ENCODE results near the gene SDHB.
A peak's percentile ranks its signal among the peaks of the same experiment; 100 is the strongest.

SDHB gene

DNA sequence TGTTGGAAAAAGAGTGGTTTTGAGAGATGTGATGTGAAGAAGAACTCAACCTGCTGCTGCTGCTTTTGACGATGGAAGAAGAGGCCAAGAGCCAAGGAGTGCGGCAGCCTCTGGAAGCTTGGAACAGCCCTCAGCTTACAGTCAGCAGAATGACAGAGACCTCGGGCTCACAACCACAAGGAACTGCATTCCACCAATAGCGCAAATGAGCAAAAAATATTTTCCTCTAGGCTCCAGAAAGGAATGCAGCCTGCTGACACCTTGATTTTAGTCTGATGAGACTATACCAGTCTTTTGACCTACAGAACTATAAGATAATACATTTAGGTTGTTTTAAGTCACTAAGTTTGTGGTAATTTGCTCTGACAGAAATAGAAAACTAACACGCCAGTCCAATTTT, 10.2 kb downstream of the SDHB start:
- DNase-seq = no peak

DNA sequence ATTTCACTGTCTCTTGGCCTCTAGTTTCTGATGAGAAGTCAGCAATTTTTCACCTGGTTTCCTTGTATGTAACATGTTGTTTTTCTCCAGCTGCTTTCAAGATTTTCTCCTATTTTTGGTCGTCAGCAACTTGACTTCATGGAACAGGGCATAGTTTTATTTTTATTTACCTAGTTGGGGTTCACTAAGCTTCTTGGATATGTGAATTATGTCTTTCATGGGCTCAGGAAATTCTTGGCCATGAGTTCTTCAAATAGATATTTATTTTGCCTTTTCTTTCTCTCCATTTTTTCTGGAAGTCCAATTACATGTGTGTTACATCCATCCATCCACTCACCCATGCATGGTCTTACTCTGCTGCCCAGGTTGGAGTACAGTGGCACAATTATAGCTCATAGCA, 13.7 kb downstream of the SDHB start:
- DNase-seq = no peak

DNA sequence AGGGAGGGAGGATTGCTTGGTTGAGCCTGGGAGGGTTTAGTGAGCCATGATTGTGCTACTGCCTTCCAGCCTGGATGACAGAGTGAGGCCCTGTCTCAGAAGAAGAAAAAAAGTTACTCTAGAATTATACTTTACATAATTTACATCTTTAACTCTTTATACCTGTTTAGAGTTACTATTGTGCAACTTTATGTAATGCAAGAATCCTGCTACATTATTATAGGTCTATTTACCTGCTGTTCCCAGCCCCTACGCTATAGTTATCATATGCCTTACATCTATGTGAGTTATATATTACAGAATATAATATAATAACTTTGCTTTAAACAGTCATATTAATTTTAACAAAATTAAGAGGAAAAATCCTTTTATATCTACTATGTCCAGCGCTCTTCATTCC, 14.3 kb downstream of the SDHB start:
- no peak for DNase-seq

DNA sequence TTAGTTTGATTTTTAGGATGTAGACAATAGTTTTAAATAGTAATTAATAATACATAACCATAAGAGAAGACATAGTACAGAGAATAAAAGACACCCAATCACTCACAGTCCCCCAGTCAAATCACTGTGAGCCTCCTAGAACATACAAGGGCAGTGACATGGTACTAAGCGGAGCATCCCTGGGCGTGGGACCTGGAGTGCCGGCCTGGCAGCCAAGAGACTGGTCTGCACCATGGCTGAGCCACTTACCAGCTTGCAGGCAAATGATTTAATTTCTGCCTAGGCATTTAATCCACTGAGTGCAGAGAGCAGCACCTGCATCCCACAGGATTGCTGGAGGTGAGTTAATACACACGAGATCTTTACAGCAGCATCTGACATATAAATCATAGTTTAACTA, 20.4 kb downstream of the SDHB start:
- DNase-seq = no peak

DNA sequence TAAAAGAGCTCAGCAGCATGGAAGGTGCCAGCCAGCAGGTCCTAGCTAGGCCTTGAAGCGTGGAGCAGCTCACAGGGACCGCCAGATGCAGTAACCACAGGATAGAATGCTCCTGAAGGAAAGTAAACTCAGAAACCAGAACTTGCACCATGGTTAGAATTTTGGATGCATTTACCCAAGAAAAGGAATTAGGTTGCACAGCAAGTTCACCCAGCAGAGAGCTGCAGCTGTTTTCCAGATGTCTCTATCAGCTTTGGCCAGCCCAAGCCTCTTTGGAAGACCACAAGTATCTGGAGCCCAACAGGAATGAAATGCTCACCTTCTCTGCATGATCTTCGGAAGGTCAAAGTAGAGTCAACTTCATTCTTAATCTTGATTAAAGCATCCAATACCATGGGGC, 21.1 kb downstream of the SDHB start:
- DNase-seq = no peak

DNA sequence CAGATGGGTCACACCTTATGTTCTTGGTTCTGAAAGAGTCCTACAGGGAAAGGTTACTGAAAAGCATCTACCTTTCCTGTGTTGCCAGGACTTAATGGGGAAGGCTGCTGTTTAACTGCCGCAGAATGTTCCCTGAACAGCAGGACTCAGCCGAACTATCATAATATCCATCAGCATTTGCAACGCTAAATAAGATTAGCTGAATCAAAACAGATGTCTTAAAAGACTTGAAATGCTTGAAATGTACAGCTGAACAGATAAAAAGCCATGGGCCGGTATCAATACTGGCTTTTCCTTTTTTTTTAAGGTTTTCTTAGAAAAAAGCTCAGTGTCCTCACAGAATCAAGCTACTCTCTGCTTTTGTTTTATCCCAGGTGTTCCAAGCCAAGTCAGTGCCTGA, 22.4 kb downstream of the SDHB start:
- no peak for DNase-seq

DNA sequence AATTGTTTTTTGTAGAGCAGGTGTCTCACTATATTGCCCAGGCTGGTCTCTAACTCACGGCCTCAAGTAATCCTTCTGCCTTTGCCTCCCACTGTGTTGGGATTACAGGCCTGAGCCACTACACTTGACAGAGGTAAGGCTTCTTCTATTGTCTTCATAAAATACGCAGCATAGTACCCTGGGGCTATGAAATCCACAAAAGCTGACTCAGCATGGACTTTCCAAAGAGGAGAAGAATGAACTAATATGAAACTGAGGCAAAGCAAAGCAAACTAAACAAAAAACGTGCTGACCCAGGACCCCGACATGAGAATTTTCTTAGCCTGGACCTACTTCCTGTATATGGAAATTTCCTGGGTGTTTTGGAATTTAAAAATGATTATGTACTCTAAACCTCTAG, 23.6 kb downstream of the SDHB start:
- DNase-seq = peak; percentile 47

DNA sequence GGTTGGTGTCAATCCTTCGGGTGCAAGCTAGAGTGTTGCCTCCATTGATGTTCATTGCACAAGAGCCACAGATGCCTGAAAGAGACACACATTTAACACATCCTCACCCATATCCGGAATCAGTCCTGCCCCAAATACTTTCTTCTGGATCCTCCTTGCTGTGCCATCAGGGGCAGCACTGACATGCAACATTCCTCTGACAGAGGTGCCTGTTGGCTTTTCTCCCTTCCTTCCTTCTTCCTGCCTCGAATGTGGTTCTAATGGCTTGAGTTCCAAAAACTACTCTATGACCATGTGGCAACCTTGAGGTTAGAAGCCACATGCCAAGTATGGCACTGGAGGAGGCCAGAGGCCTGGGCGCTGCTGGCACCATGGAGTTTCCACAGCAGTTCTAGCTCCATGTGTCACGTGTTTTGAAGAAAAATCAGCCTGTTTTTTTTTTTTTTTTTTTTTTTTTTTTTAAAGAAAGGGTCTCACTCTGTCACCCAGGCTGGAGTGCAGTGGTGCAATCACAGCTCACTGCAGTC, 25.1 kb downstream of the SDHB start:
- no peak for DNase-seq

DNA sequence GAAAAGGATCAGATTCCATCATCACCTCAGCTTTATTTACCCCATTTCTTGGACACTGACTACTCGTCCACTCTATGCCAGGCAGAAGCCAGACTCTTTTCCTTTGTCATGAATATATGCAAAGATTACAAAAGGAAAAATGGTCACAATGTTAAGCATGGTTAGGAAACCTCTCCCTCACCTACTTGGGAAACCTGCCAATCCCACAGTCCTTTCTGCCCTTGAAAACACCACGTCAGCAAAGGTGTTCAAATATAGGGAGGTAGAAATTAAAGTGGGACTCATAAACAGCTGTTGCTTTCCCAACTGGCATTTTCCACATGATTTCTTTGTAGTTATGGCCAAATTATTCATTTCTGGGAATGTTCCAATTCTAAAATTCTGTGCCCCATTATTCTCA, 25.9 kb downstream of the SDHB start:
- no peak for DNase-seq

DNA sequence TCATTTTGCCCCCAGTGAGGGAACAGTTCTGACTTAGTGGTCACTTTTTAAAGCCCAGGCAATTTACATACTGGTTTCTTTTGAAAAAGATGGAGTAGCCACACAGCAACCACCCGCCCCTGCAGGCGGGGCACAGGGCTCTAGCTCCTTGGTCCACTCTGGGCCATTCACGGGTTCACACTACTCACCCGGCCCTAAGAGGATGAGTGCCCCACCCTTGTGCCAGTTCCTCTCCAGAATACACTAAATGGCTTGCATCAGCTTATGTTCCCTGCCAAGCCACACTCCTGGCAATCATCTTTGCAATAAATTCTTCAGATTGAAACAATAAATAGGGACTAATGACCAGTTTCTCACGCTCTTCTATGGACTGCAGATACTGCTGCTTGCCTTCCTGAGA, 26.4 kb downstream of the SDHB start:
- DNase-seq = peak; percentile 53

DNA sequence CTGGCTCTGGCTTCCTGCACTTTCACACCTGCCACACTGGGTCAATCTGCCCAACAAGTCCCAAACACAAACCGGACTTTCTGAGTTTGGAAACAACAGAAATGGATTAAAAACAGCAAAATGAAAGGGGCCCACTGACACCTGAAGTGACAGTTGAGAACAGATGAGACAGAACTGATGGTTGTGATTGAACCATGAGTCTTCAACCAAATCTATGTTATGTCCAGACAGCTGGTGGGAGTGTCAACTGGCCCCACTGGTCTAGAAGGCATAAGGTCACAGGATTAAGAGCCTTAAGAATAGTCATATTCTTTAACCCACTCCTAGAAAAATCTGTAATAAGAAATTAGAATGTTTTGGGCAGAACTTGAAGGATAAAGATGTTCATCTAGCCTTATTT, 29.1 kb downstream of the SDHB start:
- no peak for DNase-seq

DNA sequence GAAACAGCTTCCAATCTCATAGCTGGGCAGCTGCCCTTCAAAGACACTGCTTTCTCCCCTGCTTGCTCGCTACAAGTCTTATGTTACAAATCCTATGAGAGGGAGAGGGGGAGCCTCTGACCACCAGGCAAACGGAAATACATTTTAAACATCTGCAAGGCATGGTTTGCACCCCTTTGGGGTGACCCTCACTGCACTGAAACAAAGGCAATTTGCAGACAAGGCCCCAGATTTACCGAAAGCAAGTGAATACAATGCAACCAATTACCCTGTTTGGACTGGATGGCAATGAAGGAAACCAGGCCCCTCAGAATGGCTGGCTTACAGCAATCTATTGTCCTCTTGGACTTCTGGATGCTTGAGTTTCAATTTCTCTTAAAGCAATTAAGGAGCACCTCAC, 30.3 kb downstream of the SDHB start:
- no peak for DNase-seq

DNA sequence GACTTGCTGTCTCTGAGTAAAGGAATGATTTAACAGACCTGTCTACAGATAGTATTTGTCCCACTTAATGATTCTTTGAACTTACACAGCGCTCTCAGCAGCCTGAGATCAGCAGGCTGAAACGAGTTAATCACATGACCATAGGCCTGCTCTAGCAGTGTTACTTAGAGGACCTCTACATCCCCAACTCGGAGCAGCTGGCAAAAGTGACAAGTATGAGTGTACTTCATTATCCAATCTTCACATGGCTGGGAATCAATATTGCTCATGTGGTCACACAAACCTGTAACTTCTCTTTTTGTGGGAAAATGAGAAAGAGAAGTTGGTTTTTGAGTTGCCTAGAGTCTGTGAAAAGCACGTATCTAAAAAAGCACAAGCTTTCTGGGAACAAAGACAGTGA, 30.7 kb downstream of the SDHB start:
- peak; percentile 77 for DNase-seq

DNA sequence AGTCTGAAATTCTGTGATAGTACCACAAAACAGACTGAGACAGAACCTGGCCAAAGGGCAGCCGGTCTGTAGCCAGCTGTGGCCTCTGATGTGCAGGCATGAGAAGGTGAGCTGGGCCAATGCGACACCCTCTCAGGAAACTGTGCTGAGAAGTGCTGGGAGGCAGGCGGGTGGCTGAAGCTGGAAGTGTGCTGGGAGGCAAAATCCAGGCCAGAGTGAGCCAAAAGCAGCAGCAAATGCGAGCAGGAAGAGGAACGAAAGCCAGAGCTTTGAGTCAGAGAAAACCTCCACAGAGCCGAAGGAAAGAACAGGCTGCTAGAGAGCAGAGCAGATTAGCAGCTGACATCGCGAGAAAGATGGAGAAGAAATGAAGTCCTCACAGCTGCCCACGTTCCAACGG, 31.9 kb downstream of the SDHB start:
- no peak for DNase-seq

DNA sequence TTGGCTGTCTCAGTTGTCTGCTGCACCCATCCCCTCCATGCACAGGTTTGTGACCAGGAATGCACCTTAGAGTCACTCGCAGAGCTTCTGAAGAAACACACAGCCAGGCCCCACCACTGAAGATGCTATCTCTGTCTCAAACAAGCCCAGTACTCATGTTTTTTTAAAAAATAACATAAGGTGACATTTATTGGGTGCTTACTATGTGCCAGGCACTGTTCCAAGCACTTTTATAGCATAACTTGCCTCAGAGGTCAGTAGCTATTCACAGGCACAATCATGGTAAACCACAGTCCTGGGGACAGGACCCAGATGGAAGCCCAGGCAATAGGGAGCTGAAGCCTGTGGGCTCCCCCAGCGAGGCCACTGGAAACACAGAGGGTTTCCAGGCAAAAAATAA, 33.3 kb downstream of the SDHB start:
- DNase-seq = no peak

DNA sequence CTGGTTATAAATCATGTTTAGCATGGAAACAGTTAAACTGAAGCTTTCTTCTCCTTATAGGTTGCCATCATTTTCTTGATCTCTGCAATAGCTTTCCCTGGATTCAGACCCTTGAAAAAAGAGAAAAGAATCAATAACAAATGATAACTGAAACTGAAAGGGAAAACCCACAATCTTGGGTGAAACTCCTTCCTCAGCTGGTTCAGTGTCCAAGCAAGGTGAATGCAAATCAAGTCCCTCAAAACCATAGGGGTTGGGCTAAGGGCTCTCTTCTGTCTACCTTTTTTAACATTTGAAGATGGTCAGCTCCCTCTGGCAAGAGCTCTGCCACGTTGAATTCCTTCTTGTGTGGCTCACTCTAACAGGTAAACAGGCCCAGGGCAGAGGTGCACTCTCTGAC, 35.0 kb downstream of the SDHB start:
- DNase-seq = no peak

DNA sequence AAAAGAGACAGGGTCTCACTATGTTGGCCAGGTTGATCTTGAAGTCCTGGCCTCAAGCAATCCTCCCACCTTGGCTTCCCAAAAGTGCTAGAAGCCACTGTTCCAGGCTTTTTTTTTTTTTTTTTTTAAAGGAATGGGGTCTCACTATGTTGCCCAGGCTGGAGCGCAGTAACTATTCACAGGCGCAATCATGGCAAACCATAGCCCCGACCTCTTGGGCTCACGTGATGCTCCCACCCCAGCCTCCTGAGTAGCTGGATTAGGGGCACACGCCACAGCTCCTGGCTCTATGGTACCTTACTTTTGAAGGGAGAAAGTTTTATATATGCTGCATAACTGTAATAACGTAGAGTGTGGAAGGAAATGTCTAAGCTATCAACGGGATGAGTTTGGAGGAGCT, 36.4 kb downstream of the SDHB start:
- no peak for DNase-seq

DNA sequence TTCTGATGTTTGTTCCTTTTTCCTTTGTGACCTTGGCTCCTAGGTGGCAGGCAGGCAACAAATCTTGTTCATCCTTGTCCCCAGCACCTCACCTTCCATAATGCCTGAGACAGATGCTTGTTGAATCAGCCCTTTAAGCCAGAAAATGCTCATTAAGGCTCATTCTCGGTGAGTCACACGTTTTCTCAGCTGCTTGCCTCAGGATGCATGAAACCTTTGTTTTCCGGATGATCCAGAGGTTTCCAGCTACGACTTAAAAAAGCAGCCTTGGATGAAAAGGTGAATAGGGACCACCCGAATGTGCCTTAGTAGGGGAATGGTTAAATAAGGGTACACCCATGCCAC, 37.5 kb downstream of the SDHB start:
- no peak for DNase-seq

DNA sequence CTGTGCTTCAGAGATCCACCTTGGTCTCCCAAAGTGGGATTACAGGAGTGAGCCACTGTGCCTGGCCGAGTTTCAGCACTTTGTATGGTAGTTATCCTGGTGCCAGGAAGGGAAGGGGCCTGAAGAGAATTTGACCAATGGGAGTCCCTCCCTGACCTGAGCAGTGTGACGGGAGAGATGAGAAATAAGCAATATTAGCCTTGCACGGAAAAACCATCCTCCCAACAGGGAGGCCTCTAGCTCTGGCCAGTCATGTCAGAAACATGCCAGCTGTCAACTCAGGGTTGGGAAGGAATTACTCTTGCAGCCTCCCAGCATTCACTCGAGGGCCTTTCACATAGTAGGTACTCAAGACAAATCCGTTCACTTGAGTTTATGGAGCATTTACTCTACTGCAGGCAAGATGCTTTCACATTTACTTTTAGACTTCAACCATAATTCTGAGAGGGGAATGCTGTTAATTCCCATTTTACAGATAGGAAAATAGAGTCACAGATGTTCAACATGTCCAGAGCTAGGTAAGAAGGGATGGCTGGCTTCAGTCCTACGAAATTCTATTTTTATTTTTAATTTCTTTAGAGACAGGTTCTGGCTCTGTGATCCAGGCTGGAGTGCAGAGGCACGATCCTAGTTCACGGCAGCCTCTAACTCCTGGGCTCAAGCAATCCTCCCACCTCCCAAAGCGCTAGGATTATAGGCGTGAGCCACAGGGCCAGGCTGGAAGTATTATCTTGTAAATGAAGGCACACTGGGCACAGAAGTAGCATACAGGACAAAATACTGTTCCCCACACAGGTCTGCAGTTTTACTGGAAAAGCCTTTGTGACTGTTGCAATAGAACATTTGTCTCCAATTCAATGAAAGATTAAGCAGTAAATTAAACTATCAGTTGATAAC, 38.9 kb downstream of the SDHB start:
- no peak for DNase-seq

DNA sequence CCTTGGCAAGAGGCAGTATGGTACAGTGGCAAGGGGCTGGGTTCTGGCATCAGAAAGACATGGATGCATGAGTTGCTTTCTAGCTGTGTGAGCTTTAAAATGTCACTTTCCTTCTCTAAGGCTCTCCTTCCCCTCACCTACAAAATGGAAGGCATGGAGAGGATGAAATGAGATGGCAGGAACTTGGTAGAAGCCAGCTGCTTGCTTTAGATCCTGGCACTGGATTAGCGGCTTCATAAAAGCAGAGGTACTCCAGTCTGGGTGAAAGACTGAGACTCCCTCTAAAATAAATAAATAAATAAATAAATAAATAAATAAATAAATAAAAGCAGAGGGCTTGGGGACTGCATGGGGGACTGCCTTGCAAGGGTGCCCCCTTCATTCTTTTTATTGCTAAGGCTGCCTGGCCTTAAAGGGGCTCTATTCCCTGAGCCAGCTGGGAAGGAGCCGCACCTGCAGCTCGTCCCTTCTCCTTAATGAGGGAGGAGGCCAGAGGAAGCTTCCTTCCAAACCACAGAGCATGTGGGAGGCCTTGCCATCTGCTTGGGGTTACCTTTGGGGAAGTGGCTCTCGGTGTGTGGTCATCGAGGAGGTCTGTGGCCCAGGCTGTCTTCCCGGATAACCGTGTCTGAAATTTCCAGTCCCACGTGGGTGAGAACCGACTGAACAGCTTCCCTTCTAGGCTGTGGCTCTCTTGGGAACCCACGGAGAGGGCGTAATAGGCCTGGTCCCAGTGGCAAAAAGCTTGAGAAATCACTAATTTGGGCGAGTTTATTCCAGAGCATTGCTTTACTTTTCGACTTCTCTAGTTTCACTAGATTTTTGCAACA, 40.1 kb downstream of the SDHB start:
- DNase-seq = peak; percentile 79

DNA sequence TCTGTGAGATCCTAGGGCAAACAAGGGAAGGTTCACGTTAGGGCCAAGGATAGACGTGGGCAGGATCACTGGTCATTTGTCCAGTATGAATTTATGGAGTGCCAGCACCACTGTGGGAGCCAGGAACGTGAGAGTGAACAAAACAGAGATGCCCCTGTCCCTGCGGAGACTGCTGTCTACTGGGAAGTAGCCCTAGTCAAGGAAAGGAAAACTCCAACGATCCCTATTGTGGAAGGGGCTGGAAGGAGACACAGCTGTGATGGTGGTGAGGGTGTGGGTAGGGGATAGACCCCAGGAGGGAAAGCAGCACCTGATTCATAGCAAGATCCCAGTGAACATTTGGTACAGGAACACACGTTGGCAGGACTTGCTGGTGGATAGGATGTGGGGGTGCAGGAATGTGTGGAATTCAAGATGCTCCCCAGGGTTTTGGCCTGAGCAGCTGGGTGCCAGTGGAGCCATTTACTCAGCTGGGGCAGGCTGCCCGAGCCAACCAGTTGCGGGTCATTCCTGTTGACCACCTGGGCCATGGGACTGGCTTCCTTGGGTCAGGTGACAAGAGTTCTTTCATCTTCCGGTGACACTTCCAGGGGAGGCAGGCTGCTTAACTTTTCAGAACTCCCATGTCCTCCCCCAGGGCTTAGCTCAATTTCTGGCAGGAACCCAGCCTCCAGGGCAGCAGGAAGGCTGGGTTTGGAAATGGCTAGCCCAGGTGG, 40.9 kb downstream of the SDHB start:
- DNase-seq = no peak

DNA sequence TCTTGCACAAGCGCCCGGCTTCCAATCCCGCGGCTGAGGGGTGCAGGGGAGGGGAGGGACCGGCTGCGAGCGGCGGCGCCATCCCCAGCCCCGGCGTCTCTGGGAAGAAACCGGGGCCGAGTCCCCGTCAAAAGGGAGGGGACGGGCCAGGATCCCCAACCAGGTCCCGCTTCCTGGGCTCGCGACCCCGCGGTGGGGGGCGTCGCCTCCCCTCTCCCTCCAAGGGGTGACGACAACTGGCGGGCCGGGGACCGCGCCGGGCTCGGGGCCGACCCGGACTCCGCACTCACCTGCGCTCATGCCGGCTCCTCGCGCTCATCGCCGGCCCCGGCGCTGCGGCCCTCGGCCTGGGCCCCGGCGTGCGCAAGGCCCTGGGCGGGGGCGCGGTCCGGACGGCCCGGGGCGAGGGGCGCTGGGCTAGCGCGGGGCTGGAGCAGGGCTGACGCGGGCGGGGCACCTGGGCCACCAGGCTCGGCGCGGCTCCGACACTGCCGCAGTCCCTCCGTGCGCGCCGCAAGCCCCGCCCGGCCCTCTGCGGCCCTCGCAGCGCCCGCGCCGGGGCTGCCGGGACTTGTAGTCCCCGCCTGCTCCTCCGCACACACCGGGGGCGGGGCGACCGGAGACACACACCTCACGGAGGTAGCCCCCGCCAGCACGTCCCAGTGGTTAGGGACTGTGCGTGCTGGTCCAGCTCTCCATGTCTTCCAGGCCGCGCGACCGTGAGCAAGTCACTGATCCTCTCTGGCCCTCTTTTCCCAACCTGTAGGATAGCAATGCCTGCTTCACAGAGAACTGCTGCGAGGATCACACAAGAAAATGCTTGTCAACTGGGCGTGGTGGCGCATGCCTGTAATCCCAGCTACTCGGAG, 42.2 kb downstream of the SDHB start, which contains the start of gene ATP13A2:
TSS of gene ATP13A2 (minus strand) at position 490 of the 869 bp plus-strand sequence. CDS start at position 300, 190 bp downstream.
- DNase-seq = peak; percentile 82

Measured in suppressor macrophage treated with lipopolysaccharide for 4 hours (primary cell).